ENCODE measurements around the gene WNT5A.

Gene WNT5A

DNA sequence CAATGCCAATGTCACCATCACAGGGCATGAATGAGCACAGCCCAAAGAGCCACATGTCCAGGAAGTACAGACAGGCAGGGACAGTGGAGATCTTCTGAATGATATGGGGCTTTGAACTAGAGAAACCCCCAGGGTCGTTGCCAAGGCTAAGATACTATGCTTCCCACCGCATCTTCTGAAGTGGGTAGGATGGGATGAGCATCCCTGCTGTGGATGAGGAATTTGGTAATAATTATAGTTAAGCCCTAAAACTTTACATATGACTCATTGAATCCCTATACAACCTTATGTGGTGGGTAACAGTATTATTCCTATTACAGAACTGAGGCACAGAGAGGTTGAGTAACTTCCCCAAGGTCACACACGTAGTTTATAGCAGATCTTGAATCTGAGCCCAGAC lies 44.2 kb downstream of the WNT5A start:
- no peak for DNase-seq

GRCh38 chr3:55441499-55441898 lies 45.6 kb downstream of the WNT5A start:
- DNase-seq, result no peak

DNA sequence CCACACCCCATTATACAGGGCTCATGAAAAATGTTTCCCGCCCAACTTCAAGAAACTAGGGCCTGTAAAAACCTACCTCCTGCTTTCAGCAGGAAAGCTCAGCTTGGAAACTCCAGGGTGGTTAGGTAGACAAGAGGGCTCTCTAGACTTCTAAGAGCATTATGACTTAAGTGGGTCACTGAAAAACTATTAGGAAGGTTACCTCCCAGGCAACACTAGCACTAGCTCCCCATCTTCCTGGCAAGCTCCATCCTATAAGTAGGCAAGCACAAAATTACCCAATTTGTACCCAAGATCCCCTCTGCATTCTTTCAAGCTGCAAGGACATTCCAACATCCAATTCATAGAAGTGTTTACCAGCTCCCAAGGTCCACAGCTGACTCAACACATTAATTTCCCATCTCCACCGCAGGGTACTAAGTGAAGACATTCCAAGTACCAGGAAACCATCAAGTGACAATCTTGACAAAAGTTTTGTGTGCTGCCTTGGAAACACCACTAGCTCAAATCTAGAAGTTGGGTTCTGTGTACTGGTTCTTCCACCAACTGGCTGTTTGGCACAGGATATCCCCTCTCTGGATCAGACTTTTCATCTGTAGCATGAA lies 46.9 kb downstream of the WNT5A start:
- DNase-seq, result no peak

- DNase-seq, result no peak
Measured at GRCh38 chr3:55439657-55440056, 47.4 kb downstream of the WNT5A start.

DNA sequence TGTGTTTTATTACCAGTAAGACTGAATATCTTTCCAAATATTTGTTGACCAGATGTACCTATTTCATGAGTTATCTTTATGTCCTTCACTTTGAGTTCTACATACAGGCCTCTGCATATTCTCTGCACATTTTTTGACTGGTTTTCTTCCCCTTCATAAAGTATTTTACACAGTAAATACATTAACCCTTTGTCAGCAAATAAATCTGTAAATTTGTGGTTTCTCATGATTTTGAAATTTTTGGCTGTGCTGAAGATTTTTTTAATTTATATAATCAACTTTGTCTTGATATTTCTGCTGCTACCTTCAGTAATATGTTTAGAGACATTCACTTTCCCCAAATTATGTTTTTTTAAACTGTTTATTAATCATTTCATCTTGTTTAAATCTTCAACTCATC lies 50.5 kb downstream of the WNT5A start:
- DNase-seq, result no peak

GRCh38 chr3:55435491-55435890 lies 51.6 kb downstream of the WNT5A start:
- no peak for DNase-seq

- peak; percentile 18 for DNase-seq
Measured at GRCh38 chr3:55434789-55435188, 52.3 kb downstream of the WNT5A start.

DNA sequence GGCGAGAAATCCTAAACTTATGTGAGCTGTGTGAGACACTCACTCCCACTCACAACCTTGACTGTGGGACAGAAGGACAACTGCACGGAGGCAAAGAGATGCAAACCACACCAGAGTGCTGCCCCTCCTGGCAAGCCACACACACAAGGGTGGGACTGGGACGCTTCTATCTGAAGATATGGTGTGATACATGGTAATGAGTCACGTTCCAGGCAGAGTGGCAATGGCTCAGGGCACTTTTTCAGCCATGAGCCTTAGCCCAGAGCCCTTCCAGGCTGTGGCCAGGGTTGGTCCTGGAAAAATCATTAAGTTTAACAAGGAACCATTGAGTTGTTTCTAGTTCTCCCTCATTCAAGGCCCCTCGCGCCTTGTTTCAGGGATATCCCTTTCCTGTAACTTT lies 56.1 kb downstream of the WNT5A start:
- DNase-seq, result no peak

GRCh38 chr3:55427739-55428138 lies 59.4 kb downstream of the WNT5A start:
- DNase-seq, result no peak

- no peak for DNase-seq
Measured at GRCh38 chr3:55426486-55426885, 60.6 kb downstream of the WNT5A start.

- no peak for DNase-seq
Measured at GRCh38 chr3:55423782-55424181, 63.3 kb downstream of the WNT5A start.

GRCh38 chr3:55417211-55417610 lies 69.9 kb downstream of the WNT5A start:
- no peak for DNase-seq

- peak; percentile 25 for DNase-seq
Measured at GRCh38 chr3:55416331-55416821, 70.7 kb downstream of the WNT5A start.
